Esophagus muscularis mucosa (tissue), 4 donors: Measurements from ENCODE around the gene UNKL. TPM values are rescaled to one million over a fixed set of nuclear protein-coding genes. Genes with fewer than 3 reads are reported as not detected.

Source experiments
- DNase-seq: peaks from one replicate; pipeline ENCODE4 v3.0.0-alpha.2; 2017; ENCODE audit errors: extremely low spot score
- H3K27ac ChIP-seq, 4 donors: fragments of 200-600 bp; sonication (generic); replicated peaks in 1 of 4; 1 replicate in 3 of 4; 2 replicates in 1 of 4; pipeline ENCODE4 v1.5.1; 2016 to 2019; ENCODE audit warnings: mild to moderate bottlenecking in 1 of 4
- H3K27me3 ChIP-seq, 4 donors: fragments of 200-600 bp; sonication (generic); one replicate each; pipeline versions ENCODE4 v1.5.1 to v1.6.0; 2016 to 2019
- H3K36me3 ChIP-seq, 4 donors: fragments of 200-600 bp; sonication (generic); one replicate each; pipeline ENCODE4 v1.5.1; 2016 to 2019
- H3K4me1 ChIP-seq, 4 donors: fragments of 200-600 bp; sonication (generic); one replicate each; pipeline ENCODE4 v1.5.1; 2016 to 2019
- H3K4me3 ChIP-seq, 4 donors: fragments of 200-600 bp; sonication (generic); 1 replicate in 2 of 4; 2 replicates in 2 of 4; pipeline ENCODE4 v1.5.1; 2016 to 2019; ENCODE audit warnings: mild to moderate bottlenecking in 4 of 4, moderate library complexity in 1 of 4
- H3K9me3 ChIP-seq, 4 donors: fragments of 200-600 bp; sonication (generic); 1 replicate in 3 of 4; 2 replicates in 1 of 4; pipeline ENCODE4 v1.5.1; 2016 to 2019
- CTCF ChIP-seq, 3 experiments: fragments of 200-600 bp in 2 of 3; fragments of 450-650 bp in 1 of 3; sonication (generic) in 2 of 3; IDR thresholded peaks; one replicate each; pipeline ENCODE4 v1.5.1; 2017 to 2019; ENCODE audit warnings: antibody characterized with exemption in 3 of 3, mild to moderate bottlenecking in 2 of 3, moderate library complexity in 1 of 3
- EP300 ChIP-seq: sonication (generic); formaldehyde crosslinking; IDR thresholded peaks from one replicate; pipeline ENCODE4 v1.6.1; 2017; ENCODE audit warnings: antibody characterized with exemption
- POLR2A ChIP-seq: fragments of 450-650 bp; IDR thresholded peaks from one replicate; pipeline ENCODE4 v1.6.1; 2017; ENCODE audit warnings: antibody characterized with exemption, moderate library complexity, mild to moderate bottlenecking, low read depth
- POLR2AphosphoS5 ChIP-seq, 2 donors: sonication (generic); formaldehyde crosslinking; IDR thresholded peaks; one replicate each; pipeline ENCODE4 v1.6.1; 2017; ENCODE audit warnings: antibody characterized with exemption in 2 of 2
- WGBS: methylation state at CpG from one replicate; pipeline ENCODE4 v1.1.5; 2018; 5-methylcytosine and 5-hydroxymethylcytosine counted together
- intact Hi-C: fragments of 100-400 bp; cut with DNase I; formaldehyde crosslinking; loops from one replicate; pipeline ENCODE4 v1.15.1; 2023
- total RNA-seq, 4 donors: library from RNA; depleted of rRNA; stranded (reverse); fragments of >200 nt; gene quantifications; one replicate each; pipeline versions ENCODE4 v1.1.0 to v1.2.1, GENCODE V29; 2016

UNKL gene
- total RNA-seq, 4 donors from 2014 or later, result 9.3 to 23.7 (median 16.5) TPM

GRCh38 chr16:1458336-1458976, 44.0 kb upstream of the UNKL start:
- H3K9me3 ChIP-seq, result no peaks in the 10 kb centered on the region
- TF ChIP-seq POLR2AphosphoS5 (IDR thresholded peaks at IDR 0.05) (no peak), CTCF (IDR thresholded peaks at IDR 0.05) (no peak), POLR2A (no peak), EP300 (no peak)
- no peaks in the 10 kb centered on the region for H3K27me3 ChIP-seq
- 91% methylated on average over 18 of the region's 26 CpGs for WGBS
- no peak overlapping the region for H3K4me3 ChIP-seq
- intact Hi-C loops, result no loop called here
- H3K4me1 ChIP-seq, result no peaks in the 10 kb centered on the region
- no peak for DNase-seq
- H3K27ac ChIP-seq, result no peak overlapping the region
- peaks cover 53 to 89% (median 84%) of the 10 kb centered on the region in 4 donors for H3K36me3 ChIP-seq

GRCh38 chr16:1457489-1458245, 43.2 kb upstream of the UNKL start:
- DNase-seq, result no peak
- H3K27me3 ChIP-seq, result no peaks in the 10 kb centered on the region
- no peak for TF ChIP-seq POLR2A
- no peak for TF ChIP-seq POLR2AphosphoS5 (IDR thresholded peaks at IDR 0.05)
- TF ChIP-seq CTCF (IDR thresholded peaks at IDR 0.05), result no peak
- TF ChIP-seq EP300, result no peak
- 90% methylated on average over 35 of the region's 42 CpGs for WGBS
- peaks cover 61 to 90% (median 87%) of the 10 kb centered on the region in 4 donors for H3K36me3 ChIP-seq
- H3K9me3 ChIP-seq, result no peaks in the 10 kb centered on the region
- intact Hi-C loops, result no loop called here
- no peak overlapping the region for H3K27ac ChIP-seq
- H3K4me1 ChIP-seq, result no peaks in the 10 kb centered on the region
- H3K4me3 ChIP-seq, result no peak overlapping the region

GRCh38 chr16:1456951-1457350, 42.4 kb upstream of the UNKL start:
- H3K4me1 ChIP-seq, result no peaks in the 10 kb centered on the region
- H3K4me3 ChIP-seq, result no peak overlapping the region
- no peak for TF ChIP-seq POLR2AphosphoS5 (IDR thresholded peaks at IDR 0.05)
- no peak for TF ChIP-seq CTCF (IDR thresholded peaks at IDR 0.05)
- TF ChIP-seq EP300, result no peak
- 87% methylated on average over 12 of the region's 16 CpGs for WGBS
- peaks cover 68 to 95% (median 93%) of the 10 kb centered on the region in 4 donors for H3K36me3 ChIP-seq
- H3K27ac ChIP-seq, result no peak overlapping the region
- intact Hi-C loops, result no loop called here
- no peaks in the 10 kb centered on the region for H3K27me3 ChIP-seq
- H3K9me3 ChIP-seq, result no peaks in the 10 kb centered on the region
- no peak for DNase-seq

- 97% methylated on average over 23 of the region's 41 CpGs for WGBS
- TF ChIP-seq EP300, result no peak
- TF ChIP-seq POLR2A, result no peak
- no peak for TF ChIP-seq CTCF (IDR thresholded peaks at IDR 0.05)
- no peak for TF ChIP-seq POLR2AphosphoS5 (IDR thresholded peaks at IDR 0.05)
- DNase-seq, result no peak
- Histone ChIP-seq H3K27ac (no peak overlapping the region), H3K36me3 (peaks cover 58 to 96% (median 94%) of the 10 kb centered on the region in 4 donors), H3K9me3 (no peaks in the 10 kb centered on the region), H3K4me3 (no peak overlapping the region), H3K4me1 (no peaks in the 10 kb centered on the region), H3K27me3 (no peaks in the 10 kb centered on the region)
- intact Hi-C loops, result no loop called here
These were observed 41.0 kb upstream of the UNKL start for GRCh38 chr16:1455190-1456171.
